GM18867 (cell line): ENCODE data around the gene BFSP2.

Experiments used
- ATAC-seq: cut with Tn5 transposase; IDR thresholded peaks from one replicate; pipeline ENCODE4 v1.9.1; 2021; ENCODE audit warnings: mild to moderate bottlenecking, moderate library complexity; ENCODE audit not compliant: unreplicated experiment

BFSP2 gene

DNA sequence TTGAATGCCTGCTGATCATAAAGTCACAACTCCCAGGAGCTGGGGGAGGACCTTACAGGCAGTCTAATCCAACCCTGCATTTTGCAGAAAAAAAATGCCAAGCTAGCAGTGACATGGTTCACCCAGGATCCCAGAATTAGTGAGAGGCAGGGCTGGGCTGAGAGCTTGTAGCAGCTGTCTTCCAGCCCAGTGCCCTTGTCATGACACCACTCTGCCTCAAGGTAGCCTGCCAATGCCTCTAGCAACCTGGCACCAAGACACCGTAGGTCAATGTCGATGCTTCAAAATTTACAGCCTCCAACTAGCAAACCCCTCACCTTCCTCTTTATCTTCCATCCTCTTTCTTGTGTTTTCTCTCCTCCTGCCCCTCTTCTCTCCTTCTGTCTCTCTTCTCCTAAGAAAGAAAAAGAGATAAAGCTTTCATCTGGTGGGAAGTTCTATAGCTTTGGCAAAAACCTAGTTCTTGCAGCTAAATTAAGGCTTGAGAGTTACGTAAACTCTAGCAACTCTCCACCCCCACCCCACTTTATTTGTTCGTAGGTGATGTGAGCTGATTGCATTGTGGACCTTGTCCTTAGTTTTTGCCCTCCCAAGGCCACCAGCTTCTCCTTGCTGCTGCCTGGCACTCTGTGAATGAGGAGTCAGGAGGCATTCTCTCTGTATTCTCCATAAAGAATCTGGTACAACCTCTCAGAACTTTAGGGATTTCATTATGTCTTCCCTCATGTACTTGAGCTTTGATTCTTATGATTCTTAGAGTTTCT, 18.3 kb upstream of the BFSP2 start:
- no peak for ATAC-seq

DNA sequence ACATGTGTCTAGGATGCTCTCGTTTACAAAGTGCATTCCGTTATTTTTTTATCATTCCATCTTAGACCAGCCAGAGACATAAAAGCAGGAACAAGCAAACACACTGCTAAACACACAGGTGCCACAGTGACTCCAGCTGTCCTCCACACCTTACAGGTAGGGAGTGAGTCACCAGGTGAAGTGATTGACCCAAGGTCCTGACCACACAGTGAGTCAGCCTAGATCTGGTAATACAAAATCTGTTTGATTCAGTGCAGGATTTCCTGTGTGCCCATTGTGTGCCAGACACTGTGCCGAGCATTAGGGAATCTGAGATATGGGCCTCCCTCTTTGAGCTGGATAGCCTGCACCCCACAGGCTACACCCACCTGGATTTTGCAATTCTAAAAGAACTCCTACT, 16.7 kb upstream of the BFSP2 start:
- no peak for ATAC-seq

DNA sequence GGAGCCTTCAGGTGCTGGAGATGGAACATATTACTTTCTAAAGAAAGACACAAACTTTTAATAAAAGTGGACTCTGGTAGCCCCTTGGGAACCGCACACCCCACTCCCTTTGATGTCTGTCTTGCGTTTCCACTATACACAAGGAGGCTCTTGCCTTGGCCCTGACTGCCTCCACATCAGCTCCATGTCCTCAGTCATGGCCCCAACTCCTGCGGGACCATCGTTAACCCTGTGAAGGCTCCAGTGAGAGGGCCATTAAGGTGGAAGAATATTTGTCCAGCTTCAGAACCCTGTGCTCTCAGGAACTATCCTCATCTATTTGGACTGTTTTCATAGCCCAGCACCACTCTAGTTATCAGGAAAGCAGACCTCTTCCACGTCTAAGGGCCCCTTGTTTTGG, 16.1 kb upstream of the BFSP2 start:
- no peak for ATAC-seq

DNA sequence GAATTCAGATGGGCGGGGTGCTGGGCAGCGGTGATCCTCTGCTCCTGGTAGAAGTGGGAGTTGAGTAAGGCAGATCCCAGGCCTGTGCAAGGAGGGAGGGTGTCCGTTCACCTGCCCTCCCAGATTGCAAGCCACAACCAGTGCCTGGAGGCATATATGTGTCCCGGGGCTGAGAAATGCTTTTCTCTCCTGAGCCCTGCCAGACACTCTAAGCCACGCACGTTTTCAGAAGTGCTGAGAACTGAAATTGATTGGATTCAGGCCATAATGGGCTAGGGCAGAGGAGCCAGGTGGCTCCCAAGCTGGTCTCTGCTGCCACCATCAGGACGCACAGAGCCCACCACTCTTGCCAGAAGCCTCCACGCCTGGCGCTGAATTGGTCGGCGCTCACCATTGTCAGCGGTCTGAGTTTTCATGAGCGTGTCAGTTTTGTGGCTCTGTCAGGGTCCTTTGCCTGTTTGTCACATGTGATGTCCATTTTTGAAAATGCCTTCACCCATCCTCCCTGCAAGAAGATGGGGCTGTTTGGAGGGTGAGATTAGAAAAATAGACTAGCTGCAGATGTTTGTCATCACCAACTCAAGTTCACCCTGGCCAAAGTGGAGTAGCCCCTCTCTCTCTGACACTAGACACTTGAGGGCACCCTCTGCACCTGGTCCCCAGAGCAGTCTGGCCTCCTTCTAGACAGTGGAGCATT, 15.4 kb upstream of the BFSP2 start:
- peak; percentile 91 for ATAC-seq

DNA sequence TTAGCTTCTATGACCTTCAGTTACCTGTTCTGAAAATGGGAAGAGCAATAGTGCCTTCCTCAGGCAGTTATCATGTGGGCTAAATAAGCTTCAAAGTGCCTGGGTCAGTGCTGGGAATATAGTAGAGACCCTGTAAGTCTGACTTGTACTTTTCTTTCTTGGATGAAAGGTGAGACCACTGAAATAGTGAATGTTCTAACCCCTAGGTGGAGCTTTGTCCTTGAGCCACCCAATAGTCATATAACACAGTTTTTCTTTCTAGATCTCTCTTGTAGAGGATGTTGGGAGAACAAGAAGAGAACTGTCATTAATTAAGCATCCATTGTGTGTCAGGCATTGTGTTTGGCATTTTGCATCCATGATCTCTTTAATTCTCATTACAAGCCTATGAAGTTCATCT, 13.0 kb upstream of the BFSP2 start:
- no peak for ATAC-seq

DNA sequence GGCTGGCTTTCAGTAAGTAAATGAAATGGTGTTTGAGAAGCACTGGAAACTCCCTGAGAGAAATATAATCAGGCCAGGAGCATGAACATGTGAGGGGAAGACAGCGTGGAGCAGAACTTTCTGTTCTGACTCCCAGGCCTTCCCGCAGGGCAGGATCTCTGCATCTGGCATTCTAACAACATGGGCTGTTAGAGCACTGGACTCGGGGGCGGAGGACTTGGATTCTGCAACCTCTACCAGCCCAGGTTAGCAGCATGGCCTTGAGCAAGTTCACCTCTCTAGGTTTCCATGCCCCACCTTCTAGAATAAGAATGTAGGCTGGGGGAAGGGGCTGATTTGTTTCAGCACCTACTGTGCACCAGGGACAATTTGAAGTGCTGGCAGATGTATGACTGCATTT, 12.5 kb upstream of the BFSP2 start:
- no peak for ATAC-seq

DNA sequence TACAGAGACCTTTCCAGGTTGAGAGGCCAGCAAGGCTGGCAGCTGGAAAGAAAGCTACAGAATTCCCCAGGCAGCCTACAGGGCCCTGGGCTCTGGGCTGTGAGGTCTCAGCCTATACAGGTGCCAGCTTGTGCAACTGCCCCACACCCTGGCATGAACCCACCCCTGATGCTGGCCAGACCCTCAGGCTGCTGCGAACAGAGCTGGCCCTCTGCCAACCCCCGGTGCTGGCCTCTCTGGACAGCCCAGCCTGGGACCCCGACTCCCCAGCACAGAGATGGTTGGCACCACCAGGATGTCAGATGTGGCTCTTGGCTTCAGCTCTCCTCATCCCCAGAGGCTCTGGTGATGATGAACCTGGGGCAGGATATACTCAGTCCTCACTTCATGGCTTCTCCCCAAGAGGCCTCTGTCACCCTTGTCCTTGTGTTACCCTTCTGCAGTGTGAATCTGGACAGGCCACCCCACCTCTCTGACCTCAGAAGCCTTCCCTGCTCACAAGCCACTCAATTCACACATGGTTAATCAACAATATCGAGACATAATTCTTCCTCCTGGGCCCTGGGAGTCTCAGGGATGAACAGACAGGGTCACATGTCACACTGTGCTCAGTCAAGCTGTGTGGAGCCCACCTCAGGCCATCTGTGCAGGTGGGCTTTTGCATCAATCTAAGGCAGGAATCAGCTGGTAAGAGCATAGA, 11.0 kb upstream of the BFSP2 start:
- no peak for ATAC-seq

DNA sequence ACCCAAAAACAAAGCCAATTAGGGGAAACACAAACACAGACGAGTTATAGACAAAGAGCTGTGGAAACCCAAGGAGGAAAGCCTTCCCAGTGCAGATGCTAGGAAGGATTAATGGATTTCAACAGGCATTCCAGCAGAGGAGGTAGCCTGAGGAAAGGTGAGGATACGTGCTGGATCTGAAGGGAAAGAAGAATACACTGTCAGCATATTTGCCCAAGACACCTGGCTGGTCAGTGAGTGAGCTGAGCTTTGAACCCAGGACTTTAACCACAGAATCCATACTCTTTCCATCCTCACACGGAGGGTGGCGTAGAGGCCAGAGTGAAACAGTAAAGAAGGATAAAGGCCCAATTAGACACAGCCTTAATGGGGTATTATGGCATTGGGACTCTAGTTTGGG, 9.1 kb upstream of the BFSP2 start:
- ATAC-seq, result no peak

DNA sequence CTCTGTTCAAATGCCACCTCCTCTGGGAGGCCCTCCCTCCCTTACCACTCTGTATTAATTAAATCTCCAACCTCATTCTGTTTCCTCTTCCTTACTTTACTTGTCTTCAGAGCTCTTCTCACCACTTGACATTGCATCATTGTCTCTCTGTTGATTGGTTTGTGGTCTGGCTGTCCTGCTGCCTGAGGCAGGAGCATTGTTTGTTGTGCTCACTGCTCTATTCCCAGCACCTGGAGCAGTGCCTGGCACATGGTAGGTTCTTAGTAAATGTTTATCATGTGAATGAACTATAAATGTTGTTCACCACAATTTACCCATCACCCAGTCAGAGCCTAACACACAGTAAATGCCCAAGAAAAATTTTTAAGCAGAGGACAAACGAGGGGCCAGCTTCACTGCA, 6.7 kb upstream of the BFSP2 start:
- no peak for ATAC-seq

DNA sequence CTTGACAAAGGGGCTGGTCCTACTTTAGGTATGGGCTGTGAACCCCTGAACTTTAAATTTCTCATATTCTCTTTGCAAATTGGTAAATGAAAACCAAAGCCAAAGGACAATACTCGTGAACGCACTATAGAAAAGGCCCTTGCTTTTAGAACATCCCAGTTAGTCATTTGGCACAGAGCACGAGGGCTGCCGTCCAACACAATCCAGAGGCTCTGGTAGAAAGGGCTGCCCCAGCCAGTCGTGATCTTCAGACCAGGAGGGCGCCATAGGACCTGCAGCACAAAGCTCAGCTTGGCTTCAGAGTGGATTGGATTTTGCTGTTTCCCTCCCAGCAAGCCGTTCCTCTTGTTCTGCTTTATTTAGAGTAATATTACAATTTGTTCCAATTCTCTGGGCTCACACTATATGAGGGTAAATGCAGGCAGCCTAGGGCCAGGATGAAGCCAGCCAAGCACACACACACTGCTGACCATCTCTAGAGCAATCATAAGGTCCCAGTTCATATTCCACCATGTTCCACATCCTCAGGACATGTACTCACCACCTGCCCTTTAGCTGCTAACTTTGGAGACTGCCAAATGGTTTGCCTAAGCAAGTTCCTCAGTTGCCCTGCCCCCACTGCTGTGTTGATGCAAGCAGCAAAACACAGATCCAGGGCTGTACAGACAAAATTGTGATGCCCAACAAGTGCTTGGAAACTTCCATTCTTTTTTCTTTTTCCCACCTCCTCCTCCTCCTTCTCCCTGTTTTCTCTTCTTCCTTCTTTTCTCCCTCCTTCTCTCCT, 6.0 kb upstream of the BFSP2 start:
- no peak for ATAC-seq

DNA sequence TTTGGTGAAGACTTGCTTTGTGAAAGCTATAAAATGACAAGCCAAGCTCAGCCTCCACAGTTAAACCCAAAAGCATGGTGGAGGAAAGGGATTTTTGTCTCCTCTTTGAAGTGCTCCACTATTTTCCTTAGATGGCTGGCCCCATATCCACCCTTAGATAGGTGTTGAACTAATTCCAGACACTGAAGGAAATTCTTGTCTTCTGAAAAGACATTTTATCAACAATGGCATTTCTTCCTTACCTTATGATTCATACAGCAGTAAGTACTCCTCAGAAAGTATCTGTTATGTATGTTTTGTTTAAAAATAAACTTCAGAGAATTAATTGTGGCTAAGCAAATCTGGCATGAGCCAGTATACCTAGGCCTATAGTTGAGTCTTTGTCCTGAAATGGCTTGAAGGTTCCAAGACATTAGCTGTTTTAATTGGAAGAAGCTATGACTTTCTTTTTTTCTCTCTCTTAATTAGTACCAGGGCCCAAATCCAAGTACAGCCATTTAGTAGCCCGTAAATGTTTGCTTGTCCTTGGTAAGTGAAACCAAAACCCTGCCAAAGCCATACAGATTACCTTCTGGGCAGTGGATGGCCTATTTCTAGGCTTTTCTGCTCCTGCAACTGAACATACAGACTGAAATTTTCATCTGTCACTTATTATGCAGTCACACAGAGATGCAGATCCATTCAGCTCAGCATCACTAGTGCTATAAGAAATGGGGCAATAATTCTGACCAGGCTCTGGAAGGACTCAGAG, 5.1 kb upstream of the BFSP2 start:
- no peak for ATAC-seq

DNA sequence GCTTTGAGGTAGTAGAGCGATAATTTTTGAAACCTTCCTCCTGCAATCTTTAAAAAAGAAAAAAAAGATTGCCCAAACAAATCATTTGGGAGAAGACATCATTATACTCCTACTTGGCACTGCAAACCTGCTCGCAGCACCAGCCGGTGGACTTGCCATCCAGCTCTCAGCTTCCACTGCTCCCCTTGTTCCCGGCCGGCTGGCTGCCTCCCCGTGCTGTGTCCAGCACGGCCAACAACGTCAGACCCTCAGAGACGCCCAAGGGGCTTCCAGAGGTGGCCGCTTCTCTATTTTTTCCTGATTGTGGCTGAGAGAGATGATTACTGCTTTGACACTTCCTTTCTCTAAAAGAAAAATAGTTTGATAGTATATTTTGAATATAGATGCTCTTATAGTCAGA, 3.0 kb upstream of the BFSP2 start:
- ATAC-seq, result no peak

DNA sequence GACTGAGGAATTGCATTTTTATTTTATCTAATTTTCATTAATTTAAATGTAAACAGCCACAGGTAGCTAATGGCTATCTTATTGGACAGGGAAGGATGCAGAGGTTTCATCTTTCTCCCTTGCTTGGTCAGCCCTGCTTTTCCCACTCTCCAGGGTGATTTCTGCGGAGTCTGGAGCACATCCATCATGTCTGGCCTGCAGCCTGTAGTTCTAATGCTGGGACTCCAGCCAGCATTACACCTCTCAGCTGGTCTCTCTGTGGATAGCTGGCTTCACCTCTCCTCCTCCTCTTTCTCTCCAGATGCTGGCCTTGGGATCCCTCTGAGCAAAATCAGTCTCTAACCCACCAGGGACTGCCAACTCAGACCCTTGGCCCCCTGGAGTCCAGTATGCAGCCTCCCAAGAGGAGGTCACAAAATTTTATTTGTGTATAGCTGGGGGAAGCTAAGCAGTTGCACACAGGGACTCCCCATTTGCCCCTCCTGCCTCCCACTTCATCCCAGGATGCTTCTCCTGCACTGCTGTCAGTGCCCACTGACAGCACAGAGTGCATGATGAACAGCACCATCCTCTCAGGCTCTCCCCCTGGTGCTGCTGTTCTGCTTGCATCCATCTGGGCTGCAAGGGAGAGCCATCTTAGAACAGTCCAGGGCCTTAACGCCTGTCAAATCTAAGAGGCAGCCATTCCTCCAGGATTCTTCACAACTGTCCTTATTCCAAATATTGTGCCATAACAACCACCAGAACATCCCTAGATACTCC, 1.7 kb downstream of the BFSP2 start:
- ATAC-seq, result no peak

DNA sequence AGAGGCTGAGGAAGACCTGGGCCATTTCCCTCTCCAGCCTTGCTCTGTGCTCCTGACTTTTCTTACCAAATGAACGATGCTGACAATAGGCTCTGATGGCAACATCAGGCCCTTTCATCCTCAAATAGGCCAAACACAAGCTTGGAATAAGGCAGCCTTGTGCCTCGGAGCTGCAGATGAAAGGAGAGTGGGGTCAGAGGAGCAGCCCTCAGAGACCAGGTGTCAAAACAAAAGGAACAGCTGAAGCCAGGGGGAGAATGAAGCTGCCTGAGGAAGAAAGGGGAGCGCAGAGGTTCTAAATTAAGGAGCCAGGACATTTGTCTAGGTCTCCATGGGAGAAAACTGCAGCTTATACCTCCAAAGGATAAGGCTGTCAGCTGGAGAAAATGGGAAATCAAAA, 5.1 kb downstream of the BFSP2 start:
- ATAC-seq, result no peak

DNA sequence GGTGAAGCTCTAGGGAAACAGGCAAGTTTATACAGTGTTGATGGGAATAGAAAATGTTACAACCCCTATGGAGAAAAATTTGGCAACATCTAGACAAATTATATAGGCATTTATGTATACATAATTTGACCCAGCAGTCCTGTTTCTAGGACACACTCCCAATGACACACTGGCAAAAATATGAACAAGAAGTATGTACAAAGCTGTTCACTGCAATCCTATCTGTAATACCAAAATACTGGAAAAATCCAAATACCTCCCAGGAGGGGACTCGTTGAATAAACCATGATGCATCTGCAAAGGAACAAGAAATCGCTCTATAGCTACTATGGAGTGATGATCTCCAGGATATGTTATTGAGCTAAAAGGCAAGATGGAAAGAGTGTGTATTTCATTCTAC, 8.5 kb downstream of the BFSP2 start:
- no peak for ATAC-seq

DNA sequence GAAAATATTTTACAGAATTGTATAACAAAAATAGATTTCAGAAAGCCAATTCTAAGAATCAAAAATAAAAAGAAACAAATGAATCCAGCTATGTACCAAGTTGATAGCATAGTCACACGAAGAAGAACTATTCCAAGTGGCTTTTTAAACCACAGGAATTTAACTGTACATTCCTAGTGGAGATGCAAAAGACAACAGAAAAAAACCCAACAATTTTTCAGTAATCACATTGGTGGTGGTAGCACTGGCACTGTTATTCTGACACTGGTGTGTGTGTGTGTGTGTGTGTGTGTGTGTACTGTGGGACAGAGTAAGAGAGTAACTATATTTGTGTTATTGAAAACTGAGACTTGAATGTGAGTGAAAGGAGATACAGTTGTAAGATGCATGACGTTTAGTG, 9.1 kb downstream of the BFSP2 start:
- no peak for ATAC-seq

DNA sequence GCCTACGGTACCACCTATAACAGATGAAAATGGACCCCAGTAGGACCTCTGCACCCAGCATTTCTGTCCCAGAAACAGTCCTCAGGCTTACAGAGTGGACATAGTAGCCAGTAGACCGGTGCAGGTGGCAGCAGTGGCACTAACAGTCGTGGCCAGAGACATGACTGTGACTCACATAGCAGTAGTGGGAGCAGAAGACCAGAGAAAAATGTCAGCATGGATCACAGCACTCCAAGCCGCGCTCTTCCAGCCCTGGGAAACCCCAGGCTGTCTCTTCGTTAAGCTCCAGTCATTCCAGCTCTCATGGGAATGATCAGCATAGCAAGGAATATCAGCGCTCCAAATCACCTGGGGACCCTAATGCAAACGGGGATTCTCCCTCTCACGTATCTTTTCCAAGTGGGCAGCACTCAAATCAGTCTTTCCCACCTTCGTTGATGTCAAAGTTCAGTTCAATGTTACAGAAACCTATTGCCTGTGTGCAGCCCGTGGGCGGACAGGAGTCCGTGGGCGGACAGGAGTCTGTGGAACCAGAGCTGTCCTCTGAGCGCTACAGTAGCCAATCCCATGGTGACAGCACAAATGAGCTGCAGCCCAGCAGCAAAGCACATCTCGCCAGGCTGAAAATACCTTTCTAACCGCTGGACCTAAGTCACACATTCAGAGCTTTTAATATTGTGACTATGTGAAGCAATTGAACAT, 10.5 kb downstream of the BFSP2 start:
- no peak for ATAC-seq

DNA sequence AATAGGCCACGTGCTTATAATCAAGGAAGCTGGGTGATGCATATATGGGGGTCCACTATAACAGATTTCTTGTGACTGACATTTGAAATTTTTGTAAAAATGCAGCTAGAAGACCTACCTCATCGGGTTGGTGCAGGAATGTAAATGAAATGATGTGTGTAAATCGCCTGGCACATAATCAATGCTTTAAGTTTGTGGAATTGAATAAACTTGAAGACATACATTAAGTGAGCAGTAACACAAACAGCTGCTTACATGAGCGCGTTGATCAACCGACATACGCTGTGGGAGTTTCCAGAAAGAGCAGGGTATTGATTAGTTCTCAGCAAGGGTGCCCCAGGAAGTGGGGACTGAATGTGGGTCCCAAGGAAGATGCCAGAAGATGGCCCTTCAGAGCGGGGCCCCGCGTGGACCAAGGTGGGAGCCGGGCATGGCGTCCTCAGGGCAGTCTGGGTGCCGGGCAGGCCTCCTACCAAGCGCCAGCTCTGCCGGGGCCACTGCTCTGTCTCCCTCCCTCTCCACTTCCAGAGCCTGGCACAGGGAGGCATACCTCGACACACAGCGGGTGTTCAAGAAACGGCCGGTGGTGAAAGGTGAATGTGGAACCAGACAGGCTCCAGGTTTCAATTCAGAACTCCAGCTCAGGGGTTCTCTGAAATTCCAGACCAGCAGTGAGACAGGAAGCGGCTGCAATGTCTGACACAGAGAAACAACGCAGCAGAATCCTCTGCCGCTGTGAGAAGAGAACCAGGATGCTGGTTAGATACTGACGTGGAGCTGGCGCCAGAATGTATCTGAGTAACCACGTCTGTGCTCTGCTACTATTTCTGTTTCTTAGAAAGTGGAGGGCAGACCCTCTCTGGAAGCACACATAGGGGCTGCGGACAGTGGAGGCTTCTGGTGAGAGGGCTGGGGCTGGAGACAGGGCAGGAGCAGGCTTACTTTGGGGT, 12.6 kb downstream of the BFSP2 start:
- no peak for ATAC-seq
